Fibroblast of the aortic adventitia (primary cell): Measurements from ENCODE around the gene VAMP3. TPM values are rescaled to one million over a fixed set of nuclear protein-coding genes. Genes with fewer than 3 reads are reported as not detected.
A peak's percentile ranks its signal among the peaks of the same experiment; 100 is the strongest.
"Not testable (repeated sequence)": the region's sequence is repeated elsewhere in the genome, so short reads cannot be mapped to it uniquely, and the experiment has no call there.

ENCODE experiments used
- DNase-seq: peaks from one replicate; pipeline ENCODE4 v3.0.0-alpha.2; 2010; ENCODE audit warnings: low read depth
- H3K4me3 ChIP-seq: 2 replicates; pipeline ENCODE4 v1.5.1; 2011; ENCODE audit warnings: low read depth, mild to moderate bottlenecking, control low read depth, low read length, moderate library complexity
- CTCF ChIP-seq: IDR thresholded peaks from 2 replicates; pipeline ENCODE4 v1.5.1; 2011; ENCODE audit warnings: mild to moderate bottlenecking, low read length, control low read depth, inconsistent platforms; ENCODE audit not compliant: insufficient read depth
- total RNA-seq: library from RNA; depleted of rRNA; stranded (reverse); fragments of >200 nt; gene quantifications from 2 replicates; pipeline ENCODE4 v1.2.3, GENCODE V29; 2012; ENCODE audit warnings: low replicate concordance

Gene VAMP3
- total RNA-seq, 1 donor, result 135 TPM

- TF ChIP-seq CTCF, result no peak
- H3K4me3 ChIP-seq, result peak overlapping the region; percentile 69
- DNase-seq, result no peak
Measured at GRCh38 chr1:7784492-7785071, 13.5 kb downstream of the VAMP3 start.

DNA sequence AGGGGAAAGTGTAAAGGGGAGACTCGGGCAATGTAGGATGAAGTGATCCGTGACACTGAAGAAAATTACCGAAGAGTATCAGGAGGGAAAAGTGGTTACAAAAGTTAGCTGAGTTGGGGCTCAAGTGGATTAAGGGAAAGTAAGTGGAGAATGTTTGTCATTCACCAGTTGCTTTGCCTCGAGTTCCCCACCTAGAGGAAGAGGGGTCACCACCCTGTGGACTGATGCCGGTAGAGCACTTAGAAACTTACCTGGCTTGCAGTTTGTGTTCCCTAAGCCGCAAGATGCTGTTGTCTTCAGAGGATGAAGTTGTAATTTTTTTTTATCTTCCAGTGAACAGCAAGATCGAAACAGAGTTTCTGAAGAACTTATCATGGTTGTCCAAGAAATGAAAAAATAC, 14.0 kb downstream of the VAMP3 start:
- peak overlapping the region; percentile 69 for H3K4me3 ChIP-seq
- no peak for TF ChIP-seq CTCF
- no peak for DNase-seq

- TF ChIP-seq CTCF, result no peak
- H3K4me3 ChIP-seq, result no peak overlapping the region
Measured at GRCh38 chr1:7786795-7787194, 15.7 kb downstream of the VAMP3 start.

DNA sequence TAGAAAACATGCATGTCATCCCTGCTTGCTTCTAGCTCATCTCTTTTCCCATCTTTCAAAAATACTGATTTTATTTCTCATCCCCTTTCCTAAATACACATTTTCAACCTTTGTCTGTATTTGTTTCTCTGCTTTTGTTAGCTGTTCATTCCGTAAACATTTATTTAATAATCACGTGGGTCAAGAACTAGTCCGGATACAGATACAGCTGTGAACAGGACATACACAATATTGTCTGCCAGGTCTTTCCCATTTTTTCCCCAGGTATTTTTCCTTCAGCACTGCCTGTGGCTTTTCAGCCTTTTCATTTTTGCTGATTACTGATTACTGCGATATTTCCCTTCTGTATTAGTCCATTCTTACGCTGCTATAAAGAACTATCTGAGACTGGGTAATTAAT, 18.7 kb downstream of the VAMP3 start:
- H3K4me3 ChIP-seq, result no peak overlapping the region
- TF ChIP-seq CTCF, result no peak
- no peak for DNase-seq

More at GRCh38 chr1:7786795-7787194, 15.7 kb downstream of the VAMP3 start:
- no peak for DNase-seq

DNA sequence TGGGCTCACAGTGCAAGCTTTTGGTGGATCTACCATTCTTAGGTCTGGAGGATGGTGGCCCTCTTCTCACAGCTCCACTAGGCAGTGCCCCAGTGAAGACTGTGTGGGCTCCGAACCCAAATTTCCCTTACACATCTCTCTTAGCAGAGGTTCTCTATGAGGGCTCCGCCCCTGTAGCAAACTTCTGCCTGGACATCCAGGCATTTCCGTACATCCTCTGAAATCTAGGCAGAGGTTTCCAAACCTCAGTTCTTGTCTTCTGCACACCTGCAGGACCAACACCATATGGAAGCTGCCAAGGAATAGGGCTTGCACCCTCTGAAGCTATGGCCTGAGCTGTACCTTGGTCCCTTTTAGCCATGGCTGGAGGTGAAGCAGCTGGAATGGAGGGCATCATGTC, 19.9 kb downstream of the VAMP3 start:
- not testable (repeated sequence) for H3K4me3 ChIP-seq, DNase-seq

GRCh38 chr1:7795406-7795805, 24.3 kb downstream of the VAMP3 start:
- DNase-seq, result no peak

DNA sequence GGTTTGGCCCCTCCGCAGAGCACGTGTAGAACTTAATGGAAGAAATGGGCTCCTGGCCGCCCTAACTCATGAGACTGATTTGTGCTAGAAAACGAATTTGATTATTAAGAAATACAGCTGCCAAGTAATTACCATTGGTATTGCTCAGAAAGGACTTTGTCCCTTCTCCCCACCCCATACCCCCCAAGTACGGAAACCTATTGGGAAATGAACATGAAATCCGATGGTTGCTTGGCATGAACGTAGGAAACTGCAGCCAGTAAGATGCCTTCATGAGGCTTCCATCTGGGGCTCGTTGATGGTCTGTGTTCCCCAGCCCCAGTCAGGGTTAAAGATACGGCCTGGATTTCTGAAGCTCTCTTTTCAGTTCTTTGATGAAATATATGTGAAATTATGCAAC, 34.4 kb downstream of the VAMP3 start:
- TF ChIP-seq CTCF, result no peak
- H3K4me3 ChIP-seq, result no peak overlapping the region
- no peak for DNase-seq

More at GRCh38 chr1:7795406-7795805, 24.3 kb downstream of the VAMP3 start:
- no peak overlapping the region for H3K4me3 ChIP-seq
- no peak for TF ChIP-seq CTCF
